ENCODE measurements around the gene OR2D3. TPM values are rescaled to one million over a fixed set of nuclear protein-coding genes. Genes with fewer than 3 reads are reported as not detected.

The OR2D3 gene
- total and polyA plus RNA-seq, 12 donors, result not detected

GRCh38 chr11:6925007-6925577 lies 4.3 kb downstream of the OR2D3 start:
- ATAC-seq, result no peak
- intact Hi-C loops (cut with DNase I), result no loop called here
- no peaks in the 10 kb centered on the region for H3K36me3 ChIP-seq
- H3K4me3 ChIP-seq, result no peak overlapping the region
- no peak for DNase-seq
- no peak for TF ChIP-seq CTCF (IDR thresholded peaks at IDR 0.05)
- H3K9me3 ChIP-seq, result no peaks in the 10 kb centered on the region
- H3K27ac ChIP-seq, result peak overlapping the region in 2 of 10 donors; percentile 18 to 52
- peaks cover 0 to 25% (median 21%) of the 10 kb centered on the region in 7 donors for H3K27me3 ChIP-seq
- peaks cover 0 to 17% (median 9%) of the 10 kb centered on the region in 9 donors for H3K4me1 ChIP-seq

- intact Hi-C loops (cut with DNase I), result no loop called here
- ATAC-seq, result peak in 5 of 8 donors; percentile 21 to 35 (median 28)
- Histone ChIP-seq H3K27ac (peak overlapping the region in 3 of 10 donors; percentile 18 to 62 (median 52)), H3K36me3 (no peaks in the 10 kb centered on the region), H3K4me1 (peaks cover 0 to 17% (median 9%) of the 10 kb centered on the region in 9 donors), H3K27me3 (peaks cover 0 to 26% (median 22%) of the 10 kb centered on the region in 7 donors), H3K4me3 (peak overlapping the region in 9 of 10 donors; percentile 33 to 66 (median 62)), H3K9me3 (no peaks in the 10 kb centered on the region)
- no peak for DNase-seq
- TF ChIP-seq CTCF (IDR thresholded peaks at IDR 0.05), result no peak
- WGBS, 2 donors, result 53 to 65% methylated on average over 2 of the region's 2 CpGs
Observed at GRCh38 chr11:6925636-6926207, 4.9 kb downstream of the OR2D3 start.

- peaks cover 0 to 27% (median 22%) of the 10 kb centered on the region in 7 donors for H3K27me3 ChIP-seq
- intact Hi-C loops (cut with DNase I), result no loop called here
Observed at GRCh38 chr11:6926208-6927029, 5.6 kb downstream of the OR2D3 start, which contains the start of gene ZNF215. Gene ZNF215, plus strand, starts transcription at chr11:6926426. Its CDS starts 5,847 bp downstream, at chr11:6932273.

More at GRCh38 chr11:6926208-6927029, 5.6 kb downstream of the OR2D3 start, which contains the start of gene ZNF215:
- DNase-seq, result peak; percentile 71 to 72
- no peak for TF ChIP-seq CTCF (IDR thresholded peaks at IDR 0.05)
- no peaks in the 10 kb centered on the region for H3K36me3 ChIP-seq
- H3K4me3 ChIP-seq, result peak within 1 kb of the TSS; percentile 16 to 66 (median 60)
- ATAC-seq, result peak; percentile 51 to 95 (median 87)
- no peaks in the 10 kb centered on the region for H3K9me3 ChIP-seq
- peak within 1 kb of the TSS in 4 of 10 donors; percentile 18 to 62 (median 52) for H3K27ac ChIP-seq
- 1 to 2% methylated on average over 61 of the region's 61 CpGs for WGBS, 2 donors
- peaks cover 0 to 17% (median 9%) of the 10 kb centered on the region in 9 donors for H3K4me1 ChIP-seq
